H1 (cell line): ENCODE data around the gene PIF1.

Experiments used
- ATF2 ChIP-seq: IDR thresholded peaks from 2 replicates; pipeline ENCODE4 v1.6.1; 2012; ENCODE audit warnings: low read length, inconsistent platforms
- CHD1 ChIP-seq: IDR thresholded peaks from 2 replicates; pipeline ENCODE4 v1.6.1; 2012; ENCODE audit warnings: low read depth, low read length, improper control_type of control experiment
- CTCF ChIP-seq, 3 experiments: IDR thresholded peaks; 1 replicate in 2 of 3; 2 replicates in 1 of 3; pipeline versions ENCODE4 v1.5.1 to v1.6.1; 2011; ENCODE audit warnings: low read length in 3 of 3, mild to moderate bottlenecking in 3 of 3, inconsistent platforms in 2 of 3, low read depth in 1 of 3, moderate library complexity in 1 of 3; ENCODE audit not compliant: insufficient read depth in 1 of 3; ENCODE audit errors: control extremely low read depth in 1 of 3
- EZH2 ChIP-seq: fragments of 200-600 bp; sonication (generic); IDR thresholded peaks from 2 replicates; pipeline ENCODE4 v1.7.1; 2012; ENCODE audit warnings: low read depth, mild to moderate bottlenecking, moderate library complexity, low read length, inconsistent platforms; ENCODE audit not compliant: severe bottlenecking
- NANOG ChIP-seq: IDR thresholded peaks from 2 replicates; pipeline ENCODE4 v1.6.1; 2011; ENCODE audit warnings: low read length, low read depth, mild to moderate bottlenecking, inconsistent platforms; ENCODE audit not compliant: insufficient read depth, poor library complexity, severe bottlenecking
- POLR2A ChIP-seq, 2 experiments: IDR thresholded peaks; 1 replicate in 1 of 2; 2 replicates in 1 of 2; pipeline ENCODE4 v1.6.1; 2011; ENCODE audit warnings: low read depth in 2 of 2, low read length in 2 of 2, mild to moderate bottlenecking in 2 of 2; ENCODE audit errors: control extremely low read depth in 1 of 2
- POLR2AphosphoS5 ChIP-seq: IDR thresholded peaks from 2 replicates; pipeline ENCODE4 v1.6.1; 2011; ENCODE audit warnings: low read depth, low read length
- RFX5 ChIP-seq: IDR thresholded peaks from 2 replicates; pipeline ENCODE4 v1.6.1; 2011; ENCODE audit warnings: low read depth, low read length, improper control_type of control experiment, borderline replicate concordance

GRCh38 chr15:64791401-64791800 is 34.0 kb downstream of the PIF1 start:
- TF ChIP-seq POLR2AphosphoS5, result no peak
- no peak for TF ChIP-seq CHD1
- TF ChIP-seq POLR2A (IDR thresholded peaks at IDR 0.05; ENCODE audit: control extremely low read depth in 1 of 2, low read depth in 2 of 2, low read length in 2 of 2), result no peak
- no peak for TF ChIP-seq ATF2
- no peak for TF ChIP-seq NANOG
- TF ChIP-seq EZH2, result no peak
- no peak for TF ChIP-seq RFX5
- TF ChIP-seq CTCF (IDR thresholded peaks at IDR 0.05; ENCODE audit: control extremely low read depth in 1 of 3, insufficient read depth in 1 of 3, low read depth in 1 of 3, low read length in 3 of 3), result no peak
